ENCODE measurements around the gene LBP.

- no peak for TF ChIP-seq CTCF (IDR thresholded peaks at IDR 0.05; ENCODE audit: poor library complexity, severe bottlenecking)
- TF ChIP-seq SMC3 (conservative IDR thresholded peaks at IDR 0.05; ENCODE audit: poor library complexity): no peak
- TF ChIP-seq TAF1 (IDR thresholded peaks at IDR 0.05; ENCODE audit: low read depth): no peak
- TF ChIP-seq EZH2 (IDR thresholded peaks at IDR 0.05; ENCODE audit: borderline replicate concordance, insufficient read depth, low read length, poor library complexity, severe bottlenecking): no peak
- no peak for TF ChIP-seq RAD21 (conservative IDR thresholded peaks at IDR 0.05)
- TF ChIP-seq REST (IDR thresholded peaks at IDR 0.05; ENCODE audit: borderline replicate concordance): no peak
- no peak for TF ChIP-seq POLR2AphosphoS5 (IDR thresholded peaks at IDR 0.05)
- no peak for TF ChIP-seq MXI1 (conservative IDR thresholded peaks at IDR 0.05; ENCODE audit: poor library complexity, severe bottlenecking)
- no peak for TF ChIP-seq EP300 (conservative IDR thresholded peaks at IDR 0.05; ENCODE audit: poor library complexity, severe bottlenecking)
Measured at GRCh38 chr20:38418509-38419204, 72.4 kb downstream of the LBP start.

Measured in neural cell (in vitro differentiated cells).